ENCODE results near the gene AGBL3. TPM values are rescaled to one million over a fixed set of nuclear protein-coding genes. Genes with fewer than 3 reads are reported as not detected.

The AGBL3 gene
- total RNA-seq, 1 donor from 2014 or later: 1.2 TPM

GRCh38 chr7:135159359-135160085, 173.2 kb downstream of the AGBL3 start:
- H3K27ac Mint-ChIP-seq (ENCODE audit: unreplicated experiment): no peak overlapping the region

GRCh38 chr7:135160098-135160857, 174.0 kb downstream of the AGBL3 start:
- Mint-ChIP-seq H3K27ac (ENCODE audit: unreplicated experiment) (peak overlapping the region; percentile 29), H3K4me1 (ENCODE audit: unreplicated experiment) (peaks cover 27% of the 10 kb centered on the region), H3K9me3 (ENCODE audit: unreplicated experiment) (peaks cover 30% of the 10 kb centered on the region), H3K27me3 (ENCODE audit: unreplicated experiment) (no peaks in the 10 kb centered on the region), H3K36me3 (ENCODE audit: unreplicated experiment) (peaks cover 16% of the 10 kb centered on the region), H3K4me3 (ENCODE audit: unreplicated experiment) (no peak overlapping the region)
- DNase-seq (ENCODE audit: extremely low spot score, unreplicated experiment): no peak
- no peak for TF ChIP-seq CTCF (IDR thresholded peaks at IDR 0.05)

More at GRCh38 chr7:135159359-135160085, 173.2 kb downstream of the AGBL3 start:
- no peak for TF ChIP-seq CTCF (IDR thresholded peaks at IDR 0.05)
- no peak overlapping the region for H3K4me3 Mint-ChIP-seq (ENCODE audit: unreplicated experiment)
- peaks cover 1% of the 10 kb centered on the region for H3K27me3 Mint-ChIP-seq (ENCODE audit: unreplicated experiment)
- DNase-seq (ENCODE audit: extremely low spot score, unreplicated experiment): no peak
- H3K36me3 Mint-ChIP-seq (ENCODE audit: unreplicated experiment): peaks cover 13% of the 10 kb centered on the region
- H3K9me3 Mint-ChIP-seq (ENCODE audit: unreplicated experiment): peaks cover 37% of the 10 kb centered on the region
- H3K4me1 Mint-ChIP-seq (ENCODE audit: unreplicated experiment): peaks cover 27% of the 10 kb centered on the region

DNA sequence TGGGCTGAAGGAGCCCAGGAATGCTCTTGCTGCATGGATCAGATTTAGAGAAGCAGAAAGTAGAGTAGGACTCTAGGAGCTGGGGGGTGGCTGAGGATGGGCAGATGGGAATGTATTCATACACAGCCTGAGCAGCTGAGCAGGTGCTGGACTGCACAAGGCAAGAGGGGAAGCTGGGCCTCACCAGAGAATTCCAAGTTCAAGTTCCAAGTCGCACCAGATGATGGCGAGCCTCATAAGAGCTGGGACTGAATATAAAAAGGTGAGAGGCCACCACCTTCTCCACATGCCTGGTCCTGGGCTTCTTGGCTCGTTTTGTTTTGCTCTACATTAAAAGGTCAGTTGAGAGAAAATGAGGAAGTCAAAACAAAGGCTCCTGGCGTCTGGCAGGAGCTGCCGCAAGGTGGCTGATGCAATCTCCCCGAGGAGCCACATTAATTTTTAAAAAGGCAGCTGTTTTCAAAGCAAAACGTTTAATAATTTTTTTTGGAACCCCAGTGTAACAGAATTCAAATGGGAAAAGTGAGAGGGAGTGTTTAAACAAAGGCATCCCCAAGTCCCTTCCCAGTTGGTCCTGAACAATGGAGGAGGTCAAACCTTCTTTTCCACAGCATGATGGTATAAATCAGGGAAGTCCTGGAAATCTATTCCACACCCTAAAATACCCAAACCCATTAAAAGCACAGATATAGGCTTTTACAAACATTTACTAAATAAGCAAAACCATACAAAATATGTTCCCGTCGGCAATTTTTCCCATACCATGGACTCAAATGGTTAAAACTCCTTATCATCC, 174.7 kb downstream of the AGBL3 start:
- H3K4me3 Mint-ChIP-seq (ENCODE audit: unreplicated experiment): no peak overlapping the region
- peaks cover 22% of the 10 kb centered on the region for H3K9me3 Mint-ChIP-seq (ENCODE audit: unreplicated experiment)
- TF ChIP-seq CTCF (IDR thresholded peaks at IDR 0.05): no peak
- H3K4me1 Mint-ChIP-seq (ENCODE audit: unreplicated experiment): peaks cover 27% of the 10 kb centered on the region
- peaks cover 23% of the 10 kb centered on the region for H3K36me3 Mint-ChIP-seq (ENCODE audit: unreplicated experiment)
- DNase-seq (ENCODE audit: extremely low spot score, unreplicated experiment): no peak
- no peaks in the 10 kb centered on the region for H3K27me3 Mint-ChIP-seq (ENCODE audit: unreplicated experiment)
- H3K27ac Mint-ChIP-seq (ENCODE audit: unreplicated experiment): peak overlapping the region; percentile 25

DNA sequence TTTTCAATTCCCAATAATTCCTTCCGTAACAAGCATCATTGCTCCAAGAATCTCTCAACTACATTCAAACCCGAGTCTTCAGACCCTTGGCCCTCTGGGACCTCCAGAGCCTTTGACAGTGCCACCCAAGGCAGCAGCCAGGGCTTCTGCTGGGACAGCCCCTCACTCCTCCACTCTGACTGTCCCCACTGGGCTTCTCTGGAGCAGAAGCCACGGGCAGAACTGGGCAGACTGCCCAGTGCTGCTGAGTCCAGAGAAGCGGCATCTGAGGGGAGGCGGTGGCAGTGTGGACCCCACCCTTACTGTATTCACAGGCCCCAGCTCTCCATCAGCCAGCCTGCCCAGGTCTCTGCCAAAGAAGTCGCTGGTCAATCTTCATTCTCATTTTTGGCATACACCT, 175.4 kb downstream of the AGBL3 start:
- Mint-ChIP-seq H3K27me3 (ENCODE audit: unreplicated experiment) (no peaks in the 10 kb centered on the region), H3K9me3 (ENCODE audit: unreplicated experiment) (peaks cover 16% of the 10 kb centered on the region), H3K27ac (ENCODE audit: unreplicated experiment) (no peak overlapping the region), H3K4me3 (ENCODE audit: unreplicated experiment) (no peak overlapping the region), H3K4me1 (ENCODE audit: unreplicated experiment) (peaks cover 27% of the 10 kb centered on the region), H3K36me3 (ENCODE audit: unreplicated experiment) (peaks cover 25% of the 10 kb centered on the region)
- no peak for TF ChIP-seq CTCF (IDR thresholded peaks at IDR 0.05)
- no peak for DNase-seq (ENCODE audit: extremely low spot score, unreplicated experiment)
